H1 (cell line): ENCODE results near the gene SLC6A6. TPM values are rescaled to one million over a fixed set of nuclear protein-coding genes. Genes with fewer than 3 reads are reported as not detected.

ENCODE experiments used
- CTCF ChIA-PET: fragments of 300-600 bp; sonication (Branson Sonifier 250); formaldehyde crosslinking; loops from one replicate; lab custom pipeline; 2021; ENCODE audit not compliant: partially characterized antibody; lab: Charles Lee
- POLR2A ChIA-PET: fragments of 300-600 bp; sonication (Branson Sonifier 250); formaldehyde crosslinking; loops from one replicate; lab custom pipeline; 2021; ENCODE audit warnings: inconsistent platforms; ENCODE audit not compliant: partially characterized antibody; lab: Charles Lee
- DNase-seq, 2 experiments: peaks; one replicate each; pipeline versions ENCODE4 v3.0.0 to v3.0.0-alpha.2; 2010 to 2022; ENCODE audit warnings: low spot score in 2 of 2, low read depth in 1 of 2, mixed read lengths in 1 of 2
- FAIRE-seq: peaks from 2 replicates; lab custom pipeline; 2011; peaks lifted over from hg19 to GRCh38; lab: Jason Lieb, UNC
- H2AFZ ChIP-seq: 2 replicates; pipeline ENCODE4 v1.8.1; 2012; ENCODE audit warnings: low read length, inconsistent platforms
- H2AK5ac ChIP-seq: 2 replicates; pipeline ENCODE4 v1.6.1; 2013; ENCODE audit warnings: low read depth, low read length
- H2BK120ac ChIP-seq: replicated peaks from 2 replicates; pipeline ENCODE3; 2013; ENCODE audit warnings: low read depth, low read length, inconsistent platforms
- H2BK12ac ChIP-seq: 2 replicates; pipeline ENCODE4 v1.6.1; 2013; ENCODE audit warnings: low read depth, low read length
- H2BK15ac ChIP-seq: 2 replicates; pipeline ENCODE4 v1.6.1; 2013; ENCODE audit warnings: low read length
- H2BK20ac ChIP-seq: 2 replicates; pipeline ENCODE4 v1.6.1; 2013; ENCODE audit warnings: low read length
- H2BK5ac ChIP-seq: 2 replicates; pipeline ENCODE4 v1.6.1; 2013; ENCODE audit warnings: low read depth, low read length
- H3K14ac ChIP-seq: 2 replicates; pipeline ENCODE4 v1.6.1; 2013; ENCODE audit warnings: inconsistent platforms; ENCODE audit not compliant: insufficient read length
- H3K18ac ChIP-seq: 2 replicates; pipeline ENCODE4 v1.6.1; 2013; ENCODE audit warnings: low read length; ENCODE audit errors: extremely low read depth
- H3K23ac ChIP-seq: 2 replicates; pipeline ENCODE4 v1.6.1; 2013; ENCODE audit warnings: inconsistent platforms; ENCODE audit not compliant: insufficient read length
- H3K23me2 ChIP-seq: 2 replicates; pipeline ENCODE4 v1.6.1; 2013; ENCODE audit warnings: low read depth, low read length
- H3K27ac ChIP-seq: 2 replicates; pipeline ENCODE4 v1.6.1; 2011; ENCODE audit warnings: low read depth, low read length, inconsistent platforms
- H3K27me3 ChIP-seq, 4 experiments: replicated peaks in 1 of 4; 1 replicate in 1 of 4; 2 replicates in 3 of 4; pipeline versions ENCODE4 v1.6.1 to v1.8.1; 2011 to 2013; ENCODE audit warnings: low read length in 3 of 4, mild to moderate bottlenecking in 3 of 4, inconsistent platforms in 2 of 4, mixed read lengths in 2 of 4, moderate library complexity in 1 of 4; ENCODE audit not compliant: control insufficient read depth in 3 of 4, insufficient read depth in 3 of 4; ENCODE audit errors: extremely low read depth in 1 of 4
- H3K36me3 ChIP-seq, 4 experiments: 2 replicates each; pipeline versions ENCODE4 v1.6.1 to v1.8.1; 2011 to 2013; ENCODE audit warnings: mild to moderate bottlenecking in 4 of 4, low read length in 3 of 4, moderate library complexity in 2 of 4, control low read depth in 1 of 4, inconsistent platforms in 1 of 4; ENCODE audit not compliant: insufficient read depth in 4 of 4, control insufficient read depth in 2 of 4
- H3K4ac ChIP-seq: replicated peaks from 2 replicates; pipeline ENCODE3; 2013; ENCODE audit warnings: low read length, low read depth, mixed read lengths, inconsistent platforms; ENCODE audit not compliant: insufficient read length
- H3K4me1 ChIP-seq, 4 experiments: replicated peaks in 1 of 4; 1 replicate in 1 of 4; 2 replicates in 3 of 4; pipeline versions ENCODE4 v1.6.1 to v1.8.1; 2011 to 2013; ENCODE audit warnings: low read length in 3 of 4, inconsistent platforms in 2 of 4, mixed read lengths in 1 of 4; ENCODE audit not compliant: insufficient read depth in 4 of 4, control insufficient read depth in 3 of 4
- H3K4me2 ChIP-seq, 2 experiments: 2 replicates each; pipeline versions ENCODE4 v1.6.1 to v1.8.1; 2011 to 2013; ENCODE audit warnings: low read depth in 2 of 2, low read length in 2 of 2, control low read depth in 1 of 2, inconsistent platforms in 1 of 2, mild to moderate bottlenecking in 1 of 2; ENCODE audit not compliant: insufficient read depth in 1 of 2
- H3K4me3 ChIP-seq, 4 experiments: fragments of 200-600, 300-600 bp in 1 of 4; sonication (generic), shearing (Covaris generic), sonication (Bioruptor Twin) in 1 of 4; 2 replicates each; pipeline versions ENCODE4 v1.5.1 to v1.8.1; 2011 to 2016; ENCODE audit warnings: low read length in 4 of 4, low read depth in 3 of 4, control low read depth in 2 of 4, inconsistent platforms in 2 of 4, mild to moderate bottlenecking in 2 of 4, mixed read lengths in 1 of 4, moderate library complexity in 1 of 4; ENCODE audit not compliant: insufficient read depth in 2 of 4; ENCODE audit errors: extremely low read depth in 1 of 4
- H3K56ac ChIP-seq: replicated peaks from 2 replicates; pipeline ENCODE3; 2013; ENCODE audit warnings: low read depth, mild to moderate bottlenecking, mixed read lengths, low read length, inconsistent platforms; ENCODE audit not compliant: insufficient read length
- H3K79me1 ChIP-seq: 2 replicates; pipeline ENCODE4 v1.6.1; 2013; ENCODE audit warnings: low read depth, low read length, control low read depth
- H3K79me2 ChIP-seq, 2 experiments: 2 replicates each; pipeline versions ENCODE4 v1.6.1 to v1.8.1; 2012 to 2013; ENCODE audit warnings: low read length in 2 of 2, mild to moderate bottlenecking in 2 of 2, inconsistent platforms in 1 of 2; ENCODE audit not compliant: insufficient read depth in 2 of 2, control insufficient read depth in 1 of 2
- H3K9ac ChIP-seq, 4 experiments: replicated peaks in 1 of 4; 1 replicate in 1 of 4; 2 replicates in 3 of 4; pipeline versions ENCODE4 v1.6.1 to v1.8.1; 2011 to 2013; ENCODE audit warnings: low read depth in 3 of 4, low read length in 3 of 4, control low read depth in 2 of 4, mild to moderate bottlenecking in 2 of 4, moderate library complexity in 2 of 4, inconsistent platforms in 1 of 4; ENCODE audit errors: extremely low read depth in 1 of 4
- H3K9me3 ChIP-seq, 2 experiments: 2 replicates each; pipeline versions ENCODE4 v1.6.1 to v1.8.1; 2012 to 2013; ENCODE audit warnings: mild to moderate bottlenecking in 2 of 2, moderate library complexity in 2 of 2, control low read depth in 1 of 2, inconsistent platforms in 1 of 2, low read depth in 1 of 2, low read length in 1 of 2, mixed read lengths in 1 of 2; ENCODE audit not compliant: insufficient read depth in 2 of 2
- H4K20me1 ChIP-seq, 2 experiments: replicated peaks in 1 of 2; 2 replicates each; pipeline versions ENCODE3 to v1.8.1; 2011 to 2013; ENCODE audit warnings: inconsistent platforms in 2 of 2, low read length in 2 of 2, mild to moderate bottlenecking in 1 of 2; ENCODE audit not compliant: insufficient read depth in 2 of 2, control insufficient read depth in 1 of 2
- H4K5ac ChIP-seq: 2 replicates; pipeline ENCODE4 v1.6.1; 2013; ENCODE audit warnings: low read length, low read depth, mixed read lengths, inconsistent platforms; ENCODE audit not compliant: insufficient read length
- H4K8ac ChIP-seq: 2 replicates; pipeline ENCODE4 v1.8.0; 2013; ENCODE audit warnings: mild to moderate bottlenecking, moderate library complexity, low read length, inconsistent platforms; ENCODE audit not compliant: insufficient read depth; ENCODE audit errors: extremely low read depth
- H4K91ac ChIP-seq: replicated peaks from 2 replicates; pipeline ENCODE3; 2013; ENCODE audit warnings: low read length, mixed read lengths, inconsistent platforms; ENCODE audit not compliant: insufficient read length
- ASH2L ChIP-seq: fragments of 200-600, 300-600 bp; sonication (generic); IDR thresholded peaks from one replicate; pipeline ENCODE4 v1.7.1; 2017; ENCODE audit warnings: low read length
- CHD1 ChIP-seq: IDR thresholded peaks from 2 replicates; pipeline ENCODE4 v1.6.1; 2012; ENCODE audit warnings: low read depth, low read length, improper control_type of control experiment
- CHD2 ChIP-seq: IDR thresholded peaks from 2 replicates; pipeline ENCODE4 v1.6.1; 2012; ENCODE audit warnings: low read length, improper control_type of control experiment
- CTBP2 ChIP-seq: IDR thresholded peaks from 2 replicates; pipeline ENCODE4 v1.7.0; 2011; ENCODE audit warnings: borderline replicate concordance, mild to moderate bottlenecking, moderate library complexity, mixed read lengths, low read length; ENCODE audit not compliant: insufficient read depth, insufficient read length
- EP300 ChIP-seq, 2 experiments: IDR thresholded peaks; 1 replicate in 1 of 2; 2 replicates in 1 of 2; pipeline ENCODE4 v1.6.1; 2011 to 2012; ENCODE audit warnings: low read depth in 2 of 2, low read length in 2 of 2, mild to moderate bottlenecking in 2 of 2, borderline replicate concordance in 1 of 2, inconsistent platforms in 1 of 2, moderate library complexity in 1 of 2
- GABPA ChIP-seq: IDR thresholded peaks from 2 replicates; pipeline ENCODE4 v1.6.1; 2011; ENCODE audit warnings: mild to moderate bottlenecking, low read length, moderate library complexity, borderline replicate concordance; ENCODE audit not compliant: insufficient read depth
- HDAC6 ChIP-seq: IDR thresholded peaks from one replicate; pipeline ENCODE4 v1.7.1; 2012; ENCODE audit warnings: low read depth, mild to moderate bottlenecking, inconsistent platforms, low read length, moderate library complexity
- KDM1A ChIP-seq: fragments of 200-600, 300-600 bp; sonication (generic); IDR thresholded peaks from 2 replicates; pipeline ENCODE4 v1.7.1; 2016; ENCODE audit warnings: mild to moderate bottlenecking, low read length, borderline replicate concordance
- NRF1 ChIP-seq: IDR thresholded peaks from 2 replicates; pipeline ENCODE4 v1.6.1; 2011; ENCODE audit warnings: mild to moderate bottlenecking, low read depth, low read length, improper control_type of control experiment
- POLR2A ChIP-seq, 2 experiments: IDR thresholded peaks; 1 replicate in 1 of 2; 2 replicates in 1 of 2; pipeline ENCODE4 v1.6.1; 2011; ENCODE audit warnings: low read depth in 2 of 2, low read length in 2 of 2, mild to moderate bottlenecking in 2 of 2; ENCODE audit errors: control extremely low read depth in 1 of 2
- POU5F1 ChIP-seq: IDR thresholded peaks from 2 replicates; pipeline ENCODE4 v1.6.1; 2011; ENCODE audit warnings: low read depth, mild to moderate bottlenecking, low read length, moderate library complexity
- RFX5 ChIP-seq: IDR thresholded peaks from 2 replicates; pipeline ENCODE4 v1.6.1; 2011; ENCODE audit warnings: low read depth, low read length, improper control_type of control experiment, borderline replicate concordance
- SIRT6 ChIP-seq: IDR thresholded peaks from one replicate; pipeline ENCODE4 v1.7.1; 2012; ENCODE audit warnings: low read length, inconsistent platforms
- WGBS, 2 experiments: shearing (Covaris generic) in 1 of 2; methylation state at CpG; one replicate each; pipeline versions ENCODE4 v1.1.6 to v1.1.7; 2013 to 2015; ENCODE audit warnings: low lambda C conversion rate in 2 of 2, mixed read lengths in 2 of 2, inconsistent platforms in 1 of 2, low coverage in 1 of 2, missing lambda C conversion rate in 1 of 2; ENCODE audit not compliant: insufficient replicate concordance in 2 of 2, insufficient coverage in 1 of 2, insufficient read length in 1 of 2; ENCODE audit errors: extremely low coverage in 1 of 2, missing lambda C conversion rate in 1 of 2; 5-methylcytosine and 5-hydroxymethylcytosine counted together
- polyA plus RNA-seq, 7 experiments: library from polyadenylated mRNA; depleted of rRNA in 3 of 7; stranded (reverse) in 5 of 7; unstranded in 2 of 7; fragments of >200 nt in 5 of 7; fragments of 200-250 nt in 2 of 7; gene quantifications; 1 replicate in 5 of 7; 2 replicates in 1 of 7; 4 replicates in 1 of 7; pipeline versions ENCODE4 v1.2.1 to v1.2.3, GENCODE V29; 2011 to 2013; ENCODE audit warnings: missing spikeins in 2 of 7, mixed read lengths in 2 of 7
- total RNA-seq: library from RNA; stranded (reverse); fragmentation: NEBNext Ultra II Directional; extraction: Animal tissue kit (Norgen Biotek cat#: 25700); gene quantifications from 2 replicates; pipeline ENCODE4 v1.2.1, GENCODE V29; 2021

Gene SLC6A6
- total and polyA plus RNA-seq, 2 of the 8 experiments (the other 6 are each of a cell fraction or from before 2014, with no cell fraction given): 66.2 to 144 TPM

DNA sequence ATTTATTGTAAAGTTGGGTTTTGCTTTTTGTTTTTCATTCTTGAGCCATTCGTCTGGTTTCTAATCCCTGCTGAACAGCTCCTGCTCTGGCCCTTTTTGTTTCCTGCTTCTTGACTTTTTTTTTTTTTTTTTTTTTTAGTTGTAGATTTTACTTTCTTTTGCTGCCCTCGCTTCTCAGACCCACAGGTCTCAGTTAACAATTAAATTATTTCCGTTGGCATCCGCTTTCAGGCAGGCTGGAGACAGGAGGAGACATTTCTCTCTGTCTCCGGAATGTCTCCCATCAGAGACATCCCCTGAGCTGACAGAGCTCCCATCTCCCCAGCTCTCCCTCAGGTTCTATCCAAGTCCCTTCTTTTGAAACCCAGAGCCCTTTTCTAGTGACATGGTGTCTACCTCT is 68.6 kb downstream of the SLC6A6 start:
- H3K36me3 ChIP-seq: peaks cover 13 to 58% (median 45%) of the 10 kb centered on the region in 4 experiments
- H2BK15ac ChIP-seq: no peak overlapping the region
- H3K9ac ChIP-seq: no peak overlapping the region
- H3K18ac ChIP-seq: no peak overlapping the region
- H4K5ac ChIP-seq: no peak overlapping the region
- TF ChIP-seq CHD1 (no peak), CTBP2 (no peak), GABPA (no peak), POU5F1 (no peak), HDAC6 (no peak), EP300 (IDR thresholded peaks at IDR 0.05; ENCODE audit: borderline replicate concordance in 1 of 2, low read depth in 2 of 2, low read length in 2 of 2) (no peak), SIRT6 (no peak), POLR2A (IDR thresholded peaks at IDR 0.05; ENCODE audit: control extremely low read depth in 1 of 2, low read depth in 2 of 2, low read length in 2 of 2) (no peak), NRF1 (no peak), RFX5 (no peak), KDM1A (no peak), ASH2L (no peak), CHD2 (no peak)
- TF ChIP-seq, all 59 proteins: peak for 0
- H3K56ac ChIP-seq: no peak overlapping the region
- H3K9me3 ChIP-seq: no peaks in the 10 kb centered on the region
- no peak overlapping the region for H4K8ac ChIP-seq
- no peak overlapping the region for H3K4me2 ChIP-seq
- H3K23me2 ChIP-seq: no peaks in the 10 kb centered on the region
- H3K27me3 ChIP-seq: no peaks in the 10 kb centered on the region
- no peak overlapping the region for H4K91ac ChIP-seq
- H3K23ac ChIP-seq: no peak overlapping the region
- H2BK20ac ChIP-seq: no peak overlapping the region
- no peaks in the 10 kb centered on the region for H3K79me2 ChIP-seq
- no peak overlapping the region for H3K27ac ChIP-seq
- H4K20me1 ChIP-seq: peaks cover 0 to 5% of the 10 kb centered on the region in 2 experiments
- H3K4me3 ChIP-seq: no peak overlapping the region
- CTCF ChIA-PET: interaction anchor here (0.7 kb wide), 2 partner anchors 96 to 267 kb away, joined by 3 to 4 read pairs; no protein-coding TSS in a partner anchor
- H3K4ac ChIP-seq: no peak overlapping the region
- peaks cover 0 to 2% (median 0%) of the 10 kb centered on the region in 4 experiments; a peak in 2 of 7 replicates for H3K4me1 ChIP-seq
- DNase-seq (no peak), FAIRE-seq (no peak)
- H2AK5ac ChIP-seq: no peak overlapping the region
- no peak overlapping the region for H2BK12ac ChIP-seq
- POLR2A ChIA-PET: no interaction called here
- 97% methylated on average over 2 of the region's 5 CpGs; no CpG with 5 or more reads in 1 of the 2 experiments for WGBS, 2 experiments
- H2AFZ ChIP-seq: no peak overlapping the region
- peaks cover 3% of the 10 kb centered on the region; the same call in 1 of the 2 replicates for H3K79me1 ChIP-seq
- no peak overlapping the region for H2BK5ac ChIP-seq
- H3K14ac ChIP-seq: no peak overlapping the region
- H2BK120ac ChIP-seq: no peak overlapping the region
